ENCODE results near the gene AUTS2.

The AUTS2 gene

DNA sequence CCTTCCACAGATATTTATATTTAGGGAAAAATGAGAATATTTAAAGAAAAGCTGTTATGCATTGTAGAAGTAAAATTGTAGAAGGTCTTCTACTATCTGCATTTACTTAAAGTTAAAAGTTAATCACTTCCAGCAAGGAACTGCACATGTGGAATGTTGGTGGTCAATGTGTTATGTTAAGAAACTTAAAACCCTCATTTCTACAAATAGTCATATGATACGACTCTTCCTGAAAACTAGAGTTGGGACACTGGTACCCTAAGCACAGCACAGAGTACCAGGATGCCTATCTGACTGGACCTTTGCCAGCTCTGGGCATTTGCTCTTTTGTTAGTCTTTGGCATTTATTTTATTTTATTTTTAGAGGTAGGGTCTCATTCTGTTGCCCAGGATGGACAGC is 1009.5 kb downstream of the AUTS2 start:
- H3K4me3 ChIP-seq (ENCODE audit: low read depth, low read length), result no peak overlapping the region

GRCh38 chr7:70608229-70608628 is 1010.0 kb downstream of the AUTS2 start:
- H3K4me3 ChIP-seq (ENCODE audit: low read depth, low read length), result no peak overlapping the region
- TF ChIP-seq, protein P1, sequence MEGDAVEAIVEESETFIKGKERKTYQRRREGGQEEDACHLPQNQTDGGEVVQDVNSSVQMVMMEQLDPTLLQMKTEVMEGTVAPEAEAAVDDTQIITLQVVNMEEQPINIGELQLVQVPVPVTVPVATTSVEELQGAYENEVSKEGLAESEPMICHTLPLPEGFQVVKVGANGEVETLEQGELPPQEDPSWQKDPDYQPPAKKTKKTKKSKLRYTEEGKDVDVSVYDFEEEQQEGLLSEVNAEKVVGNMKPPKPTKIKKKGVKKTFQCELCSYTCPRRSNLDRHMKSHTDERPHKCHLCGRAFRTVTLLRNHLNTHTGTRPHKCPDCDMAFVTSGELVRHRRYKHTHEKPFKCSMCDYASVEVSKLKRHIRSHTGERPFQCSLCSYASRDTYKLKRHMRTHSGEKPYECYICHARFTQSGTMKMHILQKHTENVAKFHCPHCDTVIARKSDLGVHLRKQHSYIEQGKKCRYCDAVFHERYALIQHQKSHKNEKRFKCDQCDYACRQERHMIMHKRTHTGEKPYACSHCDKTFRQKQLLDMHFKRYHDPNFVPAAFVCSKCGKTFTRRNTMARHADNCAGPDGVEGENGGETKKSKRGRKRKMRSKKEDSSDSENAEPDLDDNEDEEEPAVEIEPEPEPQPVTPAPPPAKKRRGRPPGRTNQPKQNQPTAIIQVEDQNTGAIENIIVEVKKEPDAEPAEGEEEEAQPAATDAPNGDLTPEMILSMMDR (IDR thresholded peaks at IDR 0.05; ENCODE audit: low read depth, low read length), result no peak

More for the DNA sequence above, 1009.5 kb downstream of the AUTS2 start:
- TF ChIP-seq, protein P1 (IDR thresholded peaks at IDR 0.05; ENCODE audit: low read depth, low read length), result no peak

GRCh38 chr7:70612811-70613210 is 1014.5 kb downstream of the AUTS2 start:
- TF ChIP-seq, protein P1 (IDR thresholded peaks at IDR 0.05; ENCODE audit: low read depth, low read length), result no peak
- H3K4me3 ChIP-seq (ENCODE audit: low read depth, low read length), result no peak overlapping the region

GRCh38 chr7:70614237-70615045 is 1016.2 kb downstream of the AUTS2 start:
- H3K4me3 ChIP-seq (ENCODE audit: low read depth, low read length), result no peak overlapping the region
- TF ChIP-seq, protein P1 (IDR thresholded peaks at IDR 0.05; ENCODE audit: low read depth, low read length), result no peak

DNA sequence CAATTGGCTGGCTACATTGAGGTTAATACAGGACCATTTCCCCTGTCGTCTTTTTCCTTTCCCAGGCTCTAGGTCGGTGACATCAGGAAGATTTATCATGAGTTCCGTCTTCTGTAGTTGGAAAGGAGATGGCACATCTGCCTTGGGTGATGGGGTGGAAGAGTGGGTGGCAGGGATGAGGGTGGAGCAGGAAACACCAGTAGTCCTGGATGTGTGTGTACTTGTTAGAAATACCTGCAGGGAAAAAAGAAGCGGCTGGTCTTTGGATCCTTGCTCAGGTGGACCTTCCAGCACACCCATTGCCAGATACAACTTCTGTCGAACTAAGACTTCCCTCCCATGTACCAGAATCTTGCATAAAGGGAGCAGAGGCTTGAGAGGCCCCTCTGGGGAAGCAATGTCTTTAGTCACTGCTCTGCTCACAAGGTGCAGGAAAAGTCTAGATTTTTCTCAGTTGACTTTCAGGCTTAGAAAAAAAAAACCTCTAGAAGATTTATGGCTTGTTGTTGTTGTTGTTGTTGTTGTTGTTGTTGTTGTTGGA is 1016.9 kb downstream of the AUTS2 start:
- TF ChIP-seq, protein P1 (IDR thresholded peaks at IDR 0.05; ENCODE audit: low read depth, low read length), result no peak
- no peak overlapping the region for H3K4me3 ChIP-seq (ENCODE audit: low read depth, low read length)

DNA sequence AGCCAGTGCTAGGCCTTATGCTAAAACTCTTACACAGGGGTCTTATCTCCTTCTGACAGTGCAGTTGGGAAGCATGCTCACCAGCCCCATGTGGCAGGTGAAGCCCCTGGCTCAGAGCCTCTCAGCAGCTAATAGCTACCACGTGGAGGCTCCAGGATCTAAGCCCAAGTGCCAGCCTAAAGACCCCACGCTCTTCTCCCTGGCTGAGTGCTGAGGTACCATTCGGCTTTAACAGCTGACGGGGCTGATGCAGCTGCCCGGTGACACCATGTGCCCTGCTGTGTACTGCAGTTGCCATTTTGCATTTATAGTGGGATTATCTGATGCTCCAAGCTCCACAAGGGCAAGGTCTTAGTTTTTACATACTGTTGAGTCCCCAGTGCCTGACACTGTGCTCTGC is 1017.9 kb downstream of the AUTS2 start:
- TF ChIP-seq, protein P1 (IDR thresholded peaks at IDR 0.05; ENCODE audit: low read depth, low read length), result no peak
- H3K4me3 ChIP-seq (ENCODE audit: low read depth, low read length), result no peak overlapping the region

DNA sequence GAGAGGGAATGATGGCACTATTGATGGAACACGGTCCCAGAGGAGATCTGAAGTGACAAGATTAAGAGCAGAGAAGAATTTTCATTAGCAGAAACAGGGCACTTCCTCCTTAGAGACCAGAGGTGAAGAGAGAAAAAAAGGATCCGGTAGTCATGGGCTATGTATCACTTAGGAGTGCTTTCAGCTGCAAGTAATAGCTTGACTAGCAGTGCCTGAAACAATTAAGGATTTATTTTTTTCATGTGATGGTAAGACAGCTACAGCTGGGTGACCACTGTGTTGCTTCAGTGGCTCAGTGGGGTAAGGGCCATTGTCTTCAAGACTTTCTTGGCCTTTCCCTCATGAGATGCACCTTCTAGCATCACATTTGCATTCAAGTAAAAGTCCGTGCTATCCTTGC is 1018.5 kb downstream of the AUTS2 start:
- H3K4me3 ChIP-seq (ENCODE audit: low read depth, low read length), result no peak overlapping the region
- TF ChIP-seq, protein P1 (IDR thresholded peaks at IDR 0.05; ENCODE audit: low read depth, low read length), result no peak
